Fibroblast of pulmonary artery (primary cell): Measurements from ENCODE around the gene PDCD4.

Source experiments
- DNase-seq: peaks from one replicate; pipeline ENCODE4 v3.0.0-alpha.2; 2010; ENCODE audit warnings: low read depth
- H3K4me3 ChIP-seq: replicated peaks from 2 replicates; pipeline ENCODE4 v1.5.1; 2011; ENCODE audit warnings: low read depth, mild to moderate bottlenecking, control low read depth, low read length, moderate library complexity
- TF ChIP-seq, protein P1 (sequence below): IDR thresholded peaks from 2 replicates; pipeline ENCODE4 v1.5.1; 2011; ENCODE audit warnings: mild to moderate bottlenecking, control low read depth, low read length, inconsistent platforms; ENCODE audit errors: missing control alignments

The PDCD4 gene

DNA sequence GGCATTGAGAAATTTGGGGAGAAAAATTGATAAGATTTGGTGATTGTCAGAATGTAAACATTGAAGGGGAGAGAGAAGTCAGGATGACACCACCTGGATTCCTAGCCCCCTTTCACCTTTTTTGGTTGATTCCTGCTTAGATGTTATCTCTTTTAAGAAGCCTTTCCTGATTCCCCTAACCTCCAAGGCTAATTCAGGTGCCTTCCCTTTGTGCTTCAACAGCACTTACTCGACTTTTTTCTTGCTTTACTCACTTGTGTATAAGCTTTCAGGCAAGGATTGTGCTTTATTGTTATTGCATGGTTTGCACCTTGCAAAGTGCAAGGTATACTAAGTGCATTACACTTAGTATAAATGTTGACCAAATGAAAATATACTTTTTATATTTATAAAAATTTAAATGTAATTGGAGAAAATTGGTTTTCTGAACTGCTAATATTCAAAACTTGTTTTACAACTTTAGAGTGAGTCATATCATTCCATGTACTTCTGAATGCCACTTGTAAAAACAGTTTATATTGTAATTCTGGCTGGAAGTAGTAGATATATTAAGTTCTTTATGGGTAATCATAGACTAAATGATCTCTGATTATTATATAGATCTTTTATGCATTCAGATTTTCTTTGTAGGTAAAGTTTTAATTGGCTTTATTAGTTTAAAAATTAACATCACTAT, 60.9 kb downstream of the PDCD4 start:
- H3K4me3 ChIP-seq, result no peak overlapping the region
- TF ChIP-seq, protein P1, sequence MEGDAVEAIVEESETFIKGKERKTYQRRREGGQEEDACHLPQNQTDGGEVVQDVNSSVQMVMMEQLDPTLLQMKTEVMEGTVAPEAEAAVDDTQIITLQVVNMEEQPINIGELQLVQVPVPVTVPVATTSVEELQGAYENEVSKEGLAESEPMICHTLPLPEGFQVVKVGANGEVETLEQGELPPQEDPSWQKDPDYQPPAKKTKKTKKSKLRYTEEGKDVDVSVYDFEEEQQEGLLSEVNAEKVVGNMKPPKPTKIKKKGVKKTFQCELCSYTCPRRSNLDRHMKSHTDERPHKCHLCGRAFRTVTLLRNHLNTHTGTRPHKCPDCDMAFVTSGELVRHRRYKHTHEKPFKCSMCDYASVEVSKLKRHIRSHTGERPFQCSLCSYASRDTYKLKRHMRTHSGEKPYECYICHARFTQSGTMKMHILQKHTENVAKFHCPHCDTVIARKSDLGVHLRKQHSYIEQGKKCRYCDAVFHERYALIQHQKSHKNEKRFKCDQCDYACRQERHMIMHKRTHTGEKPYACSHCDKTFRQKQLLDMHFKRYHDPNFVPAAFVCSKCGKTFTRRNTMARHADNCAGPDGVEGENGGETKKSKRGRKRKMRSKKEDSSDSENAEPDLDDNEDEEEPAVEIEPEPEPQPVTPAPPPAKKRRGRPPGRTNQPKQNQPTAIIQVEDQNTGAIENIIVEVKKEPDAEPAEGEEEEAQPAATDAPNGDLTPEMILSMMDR, result no peak
- no peak for DNase-seq

DNA sequence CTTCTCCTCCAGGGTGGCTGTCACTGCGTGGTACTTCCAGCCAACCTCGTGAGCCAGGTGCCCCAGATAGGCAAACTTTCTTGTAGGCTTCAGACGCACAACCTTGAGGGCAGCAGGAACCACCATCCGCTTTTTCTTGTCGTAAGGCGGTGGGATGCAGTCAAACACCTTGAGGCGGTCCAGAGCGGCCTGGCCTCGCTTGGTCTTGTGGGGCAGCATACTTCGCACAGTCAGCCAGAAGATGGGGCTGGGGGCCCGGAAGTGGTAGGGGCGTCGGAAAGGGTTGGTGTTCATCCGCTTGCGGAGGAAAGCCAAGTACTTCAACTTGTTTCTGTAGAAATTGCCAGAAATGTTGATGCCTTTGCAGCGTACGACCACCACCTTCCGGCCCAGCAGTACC, 65.0 kb downstream of the PDCD4 start:
- no peak for DNase-seq
- TF ChIP-seq, protein P1, result no peak
- H3K4me3 ChIP-seq, result no peak overlapping the region

DNA sequence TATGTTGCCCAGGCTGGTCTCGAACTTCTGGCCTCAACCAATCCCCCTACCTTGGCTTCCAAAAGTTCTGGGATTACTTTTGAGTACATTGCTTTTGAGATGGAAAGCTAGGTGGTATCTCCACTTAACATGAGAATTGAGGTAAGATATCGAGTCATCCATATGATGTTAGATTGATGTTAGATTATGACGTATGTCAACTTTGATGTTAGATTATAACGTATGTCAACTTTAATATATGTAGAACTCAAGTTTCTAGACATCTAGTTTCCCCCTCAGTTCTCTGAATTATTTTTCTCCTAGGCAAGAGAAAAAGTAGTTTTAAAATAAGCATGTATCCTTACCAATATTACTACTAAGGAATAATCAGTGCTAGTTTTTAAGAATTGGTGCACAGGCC, 67.7 kb downstream of the PDCD4 start:
- no peak for DNase-seq
- TF ChIP-seq, protein P1, result no peak
- H3K4me3 ChIP-seq, result no peak overlapping the region

DNA sequence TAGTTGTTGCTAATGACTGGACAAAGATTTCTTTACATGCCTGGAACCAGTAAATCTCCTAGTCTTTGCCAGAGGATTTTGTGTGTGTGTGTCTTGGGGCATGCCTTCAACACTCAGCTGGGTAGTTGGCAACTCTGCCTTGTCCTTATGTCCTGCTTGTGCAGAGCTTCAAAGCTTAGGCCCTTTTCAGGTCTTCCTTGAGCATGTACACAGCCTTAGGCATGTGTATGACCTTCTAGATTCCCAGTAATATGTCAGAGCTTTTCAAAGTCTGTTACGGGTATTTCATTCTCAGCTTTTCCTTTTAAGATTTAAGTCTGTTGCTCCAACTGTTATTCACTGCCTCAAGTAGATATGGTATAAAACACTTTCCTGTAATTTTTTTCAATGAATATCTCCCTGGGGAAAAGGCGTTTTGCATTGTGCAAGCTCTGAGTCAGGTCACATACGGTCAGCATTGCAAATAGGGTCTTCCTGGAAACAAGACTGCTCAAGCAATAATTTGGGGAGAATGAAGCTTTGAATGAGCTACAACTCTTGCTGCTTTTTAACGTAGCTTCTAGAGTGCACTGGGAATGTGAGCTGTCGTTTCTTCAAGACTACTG, 73.2 kb downstream of the PDCD4 start:
- TF ChIP-seq, protein P1, result no peak
- peak; percentile 90 for DNase-seq
- H3K4me3 ChIP-seq, result no peak overlapping the region

DNA sequence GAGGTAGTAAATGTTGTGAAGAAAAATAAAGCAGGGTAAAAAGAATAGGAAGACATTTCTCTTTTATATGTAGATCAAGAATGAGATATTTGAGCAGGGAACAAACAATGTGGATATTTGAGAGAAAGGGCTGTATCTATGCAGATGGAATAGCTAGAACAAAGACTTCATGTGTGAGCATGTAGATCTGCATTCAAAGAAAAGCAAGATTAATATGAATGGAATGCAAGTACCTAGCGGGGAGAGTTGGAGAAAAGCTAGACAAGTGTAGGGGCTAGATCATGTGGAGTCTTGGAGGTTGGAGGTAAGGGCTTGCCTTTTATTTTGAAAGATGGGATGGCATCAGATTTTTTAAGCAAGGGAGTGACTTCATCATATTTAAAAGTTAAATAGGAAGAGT, 74.8 kb downstream of the PDCD4 start:
- TF ChIP-seq, protein P1, result no peak
- no peak overlapping the region for H3K4me3 ChIP-seq
- no peak for DNase-seq

DNA sequence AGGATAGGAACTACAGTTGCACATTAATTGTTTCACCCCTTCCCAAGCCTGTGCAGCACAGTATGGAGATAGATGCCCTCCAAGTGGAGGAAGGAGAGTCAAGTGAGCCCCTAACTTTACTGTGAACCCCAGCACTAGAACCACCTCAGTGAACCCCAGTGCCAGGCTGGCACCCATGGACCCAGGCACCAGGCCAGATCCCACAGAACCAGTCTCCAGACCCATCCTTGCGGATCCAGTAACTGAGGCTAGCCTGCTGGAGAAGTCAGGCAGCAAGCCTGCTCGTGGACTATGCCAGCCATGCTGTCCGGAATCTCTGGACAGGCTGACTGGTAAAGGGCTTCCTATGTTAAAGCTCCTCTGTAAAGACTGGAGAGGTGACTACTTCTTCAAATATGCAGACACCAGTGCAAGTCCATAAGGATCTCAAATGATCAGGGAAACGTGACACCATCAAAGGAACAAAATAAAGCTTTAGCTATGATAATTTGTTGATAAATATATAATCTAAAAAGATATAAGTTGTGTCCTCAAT, 75.4 kb downstream of the PDCD4 start:
- DNase-seq, result no peak
- TF ChIP-seq, protein P1, result no peak
- H3K4me3 ChIP-seq, result no peak overlapping the region
